ENCODE data around the gene PRKAG1. TPM values are rescaled to one million over a fixed set of nuclear protein-coding genes. Genes with fewer than 3 reads are reported as not detected.
A peak's percentile ranks its signal among the peaks of the same experiment; 100 is the strongest.

The PRKAG1 gene
- total RNA-seq, 4 donors from 2014 or later: 34.1 to 42.2 (median 37.9) TPM

DNA sequence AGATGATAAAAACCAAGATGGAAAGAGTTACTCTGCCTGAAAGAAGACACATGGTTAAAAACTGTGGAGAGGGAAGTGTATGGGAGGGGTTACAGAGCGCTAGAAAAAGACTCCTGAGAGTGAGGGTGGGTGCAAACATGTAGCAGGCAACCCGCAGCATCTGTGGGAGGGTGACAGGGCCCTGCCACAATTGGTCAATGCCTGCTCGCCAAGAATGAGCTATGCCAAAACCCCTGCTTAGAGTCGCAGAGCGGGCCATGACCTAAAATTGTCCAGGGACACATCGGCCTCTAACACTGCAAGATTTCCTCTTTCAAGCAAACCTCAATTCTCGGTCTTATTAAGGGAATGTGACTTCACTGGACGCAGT, 700 bp downstream of the PRKAG1 start:
- Histone ChIP-seq H3K27ac (peak overlapping the region; percentile 80 to 95 (median 92)), H3K4me3 (peak overlapping the region; percentile 57 to 89 (median 79)), H3K36me3 (peaks cover 0 to 22% (median 0%) of the 10 kb centered on the region in 3 donors), H3K9me3 (no peaks in the 10 kb centered on the region), H3K27me3 (no peaks in the 10 kb centered on the region), H3K4me1 (peaks cover 0 to 21% (median 2%) of the 10 kb centered on the region in 4 donors)
- peak in 1 of 3 donors; percentile 53 for DNase-seq
- TF ChIP-seq POLR2A (IDR thresholded peaks at IDR 0.05): no peak
- TF ChIP-seq, protein P1, sequence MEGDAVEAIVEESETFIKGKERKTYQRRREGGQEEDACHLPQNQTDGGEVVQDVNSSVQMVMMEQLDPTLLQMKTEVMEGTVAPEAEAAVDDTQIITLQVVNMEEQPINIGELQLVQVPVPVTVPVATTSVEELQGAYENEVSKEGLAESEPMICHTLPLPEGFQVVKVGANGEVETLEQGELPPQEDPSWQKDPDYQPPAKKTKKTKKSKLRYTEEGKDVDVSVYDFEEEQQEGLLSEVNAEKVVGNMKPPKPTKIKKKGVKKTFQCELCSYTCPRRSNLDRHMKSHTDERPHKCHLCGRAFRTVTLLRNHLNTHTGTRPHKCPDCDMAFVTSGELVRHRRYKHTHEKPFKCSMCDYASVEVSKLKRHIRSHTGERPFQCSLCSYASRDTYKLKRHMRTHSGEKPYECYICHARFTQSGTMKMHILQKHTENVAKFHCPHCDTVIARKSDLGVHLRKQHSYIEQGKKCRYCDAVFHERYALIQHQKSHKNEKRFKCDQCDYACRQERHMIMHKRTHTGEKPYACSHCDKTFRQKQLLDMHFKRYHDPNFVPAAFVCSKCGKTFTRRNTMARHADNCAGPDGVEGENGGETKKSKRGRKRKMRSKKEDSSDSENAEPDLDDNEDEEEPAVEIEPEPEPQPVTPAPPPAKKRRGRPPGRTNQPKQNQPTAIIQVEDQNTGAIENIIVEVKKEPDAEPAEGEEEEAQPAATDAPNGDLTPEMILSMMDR (IDR thresholded peaks at IDR 0.05): no peak

- H3K27me3 ChIP-seq: no peaks in the 10 kb centered on the region
- no peak for TF ChIP-seq POLR2A (IDR thresholded peaks at IDR 0.05)
- TF ChIP-seq, protein P1 (IDR thresholded peaks at IDR 0.05): no peak
- no peak overlapping the region for H3K27ac ChIP-seq
- DNase-seq: no peak
- H3K9me3 ChIP-seq: no peaks in the 10 kb centered on the region
- no peak overlapping the region for H3K4me3 ChIP-seq
- H3K36me3 ChIP-seq: peaks cover 0 to 30% (median 0%) of the 10 kb centered on the region in 3 donors
- peaks cover 0 to 21% (median 2%) of the 10 kb centered on the region in 4 donors for H3K4me1 ChIP-seq
Observed at GRCh38 chr12:49015196-49015595, 3.4 kb downstream of the PRKAG1 start.

DNA sequence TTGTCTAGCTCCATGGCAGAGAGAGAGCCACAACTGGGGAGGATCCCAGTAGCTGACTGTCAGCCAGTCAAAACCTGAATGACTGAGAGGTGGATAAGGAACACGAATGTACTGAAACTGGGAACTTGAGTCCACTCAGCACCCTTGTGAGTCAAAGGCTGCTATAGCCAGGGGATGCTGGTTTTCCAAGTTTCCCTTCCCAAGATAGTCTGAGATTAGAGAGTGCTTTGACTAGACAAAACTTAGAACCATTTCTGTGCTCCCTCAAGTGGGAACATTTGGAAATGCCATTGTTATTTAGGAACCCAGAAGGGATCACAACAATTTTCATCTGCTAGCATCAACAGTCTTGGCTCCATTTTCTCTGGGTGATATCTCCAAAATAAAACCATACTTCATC, 4.0 kb downstream of the PRKAG1 start:
- no peak overlapping the region for H3K27ac ChIP-seq
- no peak for TF ChIP-seq POLR2A (IDR thresholded peaks at IDR 0.05)
- TF ChIP-seq, protein P1 (IDR thresholded peaks at IDR 0.05): no peak
- H3K4me1 ChIP-seq: peaks cover 0 to 18% (median 2%) of the 10 kb centered on the region in 4 donors
- DNase-seq: no peak
- H3K36me3 ChIP-seq: peaks cover 0 to 30% (median 0%) of the 10 kb centered on the region in 3 donors
- H3K27me3 ChIP-seq: no peaks in the 10 kb centered on the region
- no peak overlapping the region for H3K4me3 ChIP-seq
- no peaks in the 10 kb centered on the region for H3K9me3 ChIP-seq

- no peak for DNase-seq
- H3K27me3 ChIP-seq: no peaks in the 10 kb centered on the region
Observed at GRCh38 chr12:49013428-49013827, 5.1 kb downstream of the PRKAG1 start.

DNA sequence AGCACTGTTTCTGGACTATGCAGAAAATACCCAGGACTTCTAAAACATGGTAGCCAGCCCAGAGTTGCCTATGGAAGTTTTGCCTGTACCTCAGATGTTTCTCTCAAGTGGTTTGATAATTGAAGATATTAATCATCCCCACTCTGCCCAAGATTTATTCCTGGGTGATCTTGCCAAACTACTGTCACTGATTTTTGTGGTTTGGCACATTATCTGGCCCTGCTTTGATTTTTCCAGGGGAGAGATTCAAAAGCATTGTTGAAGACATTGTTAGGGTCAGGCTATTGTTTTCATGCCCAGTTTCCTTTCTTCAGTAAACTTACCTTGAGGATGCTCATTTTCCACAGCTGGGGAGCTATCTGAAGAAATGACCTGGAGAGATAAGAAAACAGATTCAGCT, 5.8 kb downstream of the PRKAG1 start:
- peaks cover 0 to 39% (median 0%) of the 10 kb centered on the region in 3 donors for H3K36me3 ChIP-seq
- DNase-seq: no peak
- no peaks in the 10 kb centered on the region for H3K9me3 ChIP-seq
- H3K4me3 ChIP-seq: no peak overlapping the region
- no peak overlapping the region for H3K27ac ChIP-seq
- no peaks in the 10 kb centered on the region for H3K27me3 ChIP-seq
- peaks cover 0 to 11% (median 2%) of the 10 kb centered on the region in 4 donors for H3K4me1 ChIP-seq
- TF ChIP-seq, protein P1 (IDR thresholded peaks at IDR 0.05): no peak
- TF ChIP-seq POLR2A (IDR thresholded peaks at IDR 0.05): no peak

More at GRCh38 chr12:49013428-49013827, 5.1 kb downstream of the PRKAG1 start:
- Histone ChIP-seq H3K36me3 (peaks cover 0 to 32% (median 0%) of the 10 kb centered on the region in 3 donors), H3K27ac (peak overlapping the region in 1 of 4 donors; percentile 15), H3K4me1 (peaks cover 0 to 13% (median 2%) of the 10 kb centered on the region in 4 donors), H3K9me3 (no peaks in the 10 kb centered on the region), H3K4me3 (no peak overlapping the region)
- TF ChIP-seq, protein P1 (IDR thresholded peaks at IDR 0.05): no peak
- no peak for TF ChIP-seq POLR2A (IDR thresholded peaks at IDR 0.05)

Data from Peyer's patch (tissue), 4 donors.